Measurements from ENCODE around the gene FAM167B.

The FAM167B gene

DNA sequence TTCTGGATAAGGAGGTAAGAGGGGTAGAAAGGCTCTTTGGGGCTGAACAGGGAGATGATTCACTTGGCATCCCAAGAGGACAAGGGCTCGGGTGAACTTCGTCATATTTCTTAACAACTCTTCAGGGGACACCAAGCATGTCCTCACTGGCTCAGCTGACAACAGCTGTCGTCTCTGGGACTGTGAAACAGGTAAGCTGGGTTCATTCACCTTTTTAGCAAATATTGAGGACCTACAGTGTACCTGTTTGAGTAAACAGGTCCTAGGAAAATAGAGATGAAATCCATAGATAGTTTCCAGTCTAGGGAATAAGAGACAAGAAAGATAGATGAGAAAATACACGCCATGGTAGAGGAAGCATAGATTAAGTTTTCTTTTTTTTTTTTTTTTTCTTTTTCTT, 22.7 kb upstream of the FAM167B start:
- TF ChIP-seq POLR2AphosphoS5 (IDR thresholded peaks at IDR 0.05; ENCODE audit: low read depth, low read length) (no peak), TAF1 (IDR thresholded peaks at IDR 0.05; ENCODE audit: borderline replicate concordance, insufficient read depth, low read length) (no peak), FOXP2 (optimal IDR thresholded peaks at IDR 0.05; ENCODE audit: borderline replicate concordance, extremely low read depth, extremely low read length, insufficient read depth) (no peak), REST (IDR thresholded peaks at IDR 0.05; ENCODE audit: insufficient read depth in 1 of 2, low read depth in 2 of 2, low read length in 2 of 2) (no peak), SIN3A (IDR thresholded peaks at IDR 0.05; ENCODE audit: borderline replicate concordance, insufficient read depth, low read length) (no peak)

- TF ChIP-seq TAF1 (IDR thresholded peaks at IDR 0.05; ENCODE audit: borderline replicate concordance, insufficient read depth, low read length) = no peak
- TF ChIP-seq SIN3A (IDR thresholded peaks at IDR 0.05; ENCODE audit: borderline replicate concordance, insufficient read depth, low read length) = no peak
- no peak for TF ChIP-seq POLR2AphosphoS5 (IDR thresholded peaks at IDR 0.05; ENCODE audit: low read depth, low read length)
- TF ChIP-seq REST (IDR thresholded peaks at IDR 0.05; ENCODE audit: insufficient read depth in 1 of 2, low read depth in 2 of 2, low read length in 2 of 2) = no peak
- no peak for TF ChIP-seq FOXP2 (optimal IDR thresholded peaks at IDR 0.05; ENCODE audit: borderline replicate concordance, extremely low read depth, extremely low read length, insufficient read depth)
Observed at GRCh38 chr1:32228771-32229170, 18.3 kb upstream of the FAM167B start.

- no peak for TF ChIP-seq SIN3A (IDR thresholded peaks at IDR 0.05; ENCODE audit: borderline replicate concordance, insufficient read depth, low read length)
Observed at GRCh38 chr1:32231843-32232432, 15.1 kb upstream of the FAM167B start.

DNA sequence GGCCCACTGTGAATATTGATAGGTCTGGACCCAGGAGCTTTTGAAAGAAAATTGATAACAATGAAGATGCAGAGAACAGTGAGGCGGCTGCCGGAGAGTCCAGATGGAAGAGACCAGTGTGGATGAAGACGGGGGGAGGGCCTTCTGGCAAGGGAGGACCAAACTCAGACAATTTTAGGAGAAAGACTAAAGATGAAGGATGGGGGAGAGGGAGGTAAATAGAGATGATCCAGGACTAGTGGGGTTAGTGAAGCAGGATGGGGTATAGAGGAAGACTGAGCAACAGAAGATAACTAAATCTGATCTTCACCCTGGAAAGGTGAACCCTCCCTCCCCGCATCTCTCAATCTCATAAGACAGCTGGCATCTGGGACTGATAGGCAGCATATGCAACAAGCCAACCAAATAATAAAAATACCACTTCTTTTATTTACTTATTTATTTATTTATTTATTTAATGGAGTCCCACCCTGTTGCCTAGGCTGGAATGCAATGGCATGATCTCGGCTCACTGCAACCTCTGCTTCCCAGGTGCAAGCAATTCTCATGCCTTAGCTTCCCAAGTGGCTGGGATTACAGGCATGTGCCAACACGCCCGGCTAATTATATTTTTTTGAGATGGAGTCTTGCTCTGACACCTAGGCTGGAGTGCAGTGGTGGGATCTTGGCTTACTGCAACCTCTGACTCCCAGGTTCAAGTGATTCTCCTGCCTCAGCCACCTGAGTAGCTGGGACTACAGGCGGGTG, 14.3 kb upstream of the FAM167B start:
- TF ChIP-seq POLR2AphosphoS5 (IDR thresholded peaks at IDR 0.05; ENCODE audit: low read depth, low read length) (0 out of 2 replicates have a peak, but pooled peaks have one; percentile 4), TAF1 (IDR thresholded peaks at IDR 0.05; ENCODE audit: borderline replicate concordance, insufficient read depth, low read length) (no peak)

GRCh38 chr1:32234792-32235191, 12.2 kb upstream of the FAM167B start:
- TF ChIP-seq SIN3A (IDR thresholded peaks at IDR 0.05; ENCODE audit: borderline replicate concordance, insufficient read depth, low read length) (no peak), POLR2AphosphoS5 (IDR thresholded peaks at IDR 0.05; ENCODE audit: low read depth, low read length) (no peak), TAF1 (IDR thresholded peaks at IDR 0.05; ENCODE audit: borderline replicate concordance, insufficient read depth, low read length) (no peak), REST (IDR thresholded peaks at IDR 0.05; ENCODE audit: insufficient read depth in 1 of 2, low read depth in 2 of 2, low read length in 2 of 2) (no peak), FOXP2 (optimal IDR thresholded peaks at IDR 0.05; ENCODE audit: borderline replicate concordance, extremely low read depth, extremely low read length, insufficient read depth) (no peak)

DNA sequence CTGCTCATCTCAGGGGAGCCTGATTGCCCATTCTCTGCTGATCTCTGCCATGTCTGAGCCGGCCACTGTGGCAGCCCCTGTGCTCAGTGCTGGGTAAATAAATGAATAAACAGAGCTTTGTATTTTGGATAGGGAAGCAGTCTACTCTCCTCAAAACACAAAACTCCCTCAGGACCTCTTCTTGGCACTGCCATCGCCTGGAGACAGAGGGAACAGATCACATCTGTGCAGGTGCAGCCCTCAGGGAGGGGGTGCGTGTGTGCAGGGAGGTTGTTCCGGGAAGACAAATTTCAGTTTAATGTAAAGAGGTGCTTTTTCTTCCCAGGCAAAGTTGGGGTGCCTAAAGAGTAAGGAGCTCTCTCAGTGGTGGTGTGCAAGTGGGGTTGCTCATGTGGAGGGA, 7.7 kb upstream of the FAM167B start:
- TF ChIP-seq FOXP2 (optimal IDR thresholded peaks at IDR 0.05; ENCODE audit: borderline replicate concordance, extremely low read depth, extremely low read length, insufficient read depth) (no peak), POLR2AphosphoS5 (IDR thresholded peaks at IDR 0.05; ENCODE audit: low read depth, low read length) (no peak), SIN3A (IDR thresholded peaks at IDR 0.05; ENCODE audit: borderline replicate concordance, insufficient read depth, low read length) (no peak)

All from PFSK-1 (cell line).